Right atrium auricular region (tissue), 2 donors: ENCODE data around the gene GLB1L3. TPM values are rescaled to one million over a fixed set of nuclear protein-coding genes. Genes with fewer than 3 reads are reported as not detected.

ENCODE experiments used
- DNase-seq: peaks from one replicate; pipeline ENCODE4 v3.0.0-alpha.2; 2019; ENCODE audit warnings: low spot score
- H3K27ac ChIP-seq, 2 donors: fragments of 200-600 bp; sonication (generic); 1 replicate in 1 of 2; 2 replicates in 1 of 2; pipeline ENCODE4 v1.5.1; 2016 to 2019
- H3K27me3 ChIP-seq, 2 donors: fragments of 200-600 bp; sonication (generic); one replicate each; pipeline versions ENCODE4 v1.5.1 to v1.6.0; 2017 to 2019
- H3K36me3 ChIP-seq: fragments of 200-600 bp; sonication (generic); one replicate; pipeline ENCODE4 v1.5.1; 2016
- H3K4me1 ChIP-seq, 2 donors: fragments of 200-600 bp; sonication (generic); one replicate each; pipeline versions ENCODE4 v1.5.1 to v1.6.0; 2017 to 2019
- H3K4me3 ChIP-seq, 2 donors: fragments of 200-600 bp; sonication (generic); 1 replicate in 1 of 2; 2 replicates in 1 of 2; pipeline ENCODE4 v1.5.1; 2017 to 2019; ENCODE audit warnings: mild to moderate bottlenecking in 1 of 2, moderate library complexity in 1 of 2
- H3K9me3 ChIP-seq, 2 donors: fragments of 200-600 bp; sonication (generic); one replicate each; pipeline ENCODE4 v1.5.1; 2019
- CTCF ChIP-seq, 2 donors: fragments of 200-600 bp; sonication (generic); IDR thresholded peaks; one replicate each; pipeline ENCODE4 v1.5.1; 2019; ENCODE audit warnings: antibody characterized with exemption in 2 of 2
- total RNA-seq, 2 donors: library from RNA; depleted of rRNA; stranded (reverse); fragments of >200 nt; gene quantifications; one replicate each; pipeline ENCODE4 v1.1.0, GENCODE V29; 2016

Gene GLB1L3
- total RNA-seq, 2 donors from 2014 or later, result not detected

GRCh38 chr11:134331354-134332188 lies 55.4 kb downstream of the GLB1L3 start, which contains the start of gene GLB1L2:
GLB1L2 (plus strand) TSS chr11:134331988; CDS start chr11:134332062, 74 bp downstream.
- no peak for TF ChIP-seq CTCF (IDR thresholded peaks at IDR 0.05)
- no peak for DNase-seq
- H3K27me3 ChIP-seq, result peaks cover 0 to 5% of the 10 kb centered on the region in 2 donors
- no peaks in the 10 kb centered on the region for H3K9me3 ChIP-seq
- no peak within 1 kb of the TSS for H3K27ac ChIP-seq
- peak within 1 kb of the TSS; percentile 39 to 54 for H3K4me3 ChIP-seq
- no peaks in the 10 kb centered on the region for H3K36me3 ChIP-seq
- peaks cover 0 to 11% of the 10 kb centered on the region in 2 donors for H3K4me1 ChIP-seq

- no peak for DNase-seq
- peaks cover 0 to 5% of the 10 kb centered on the region in 2 donors for H3K27me3 ChIP-seq
Observed at GRCh38 chr11:134332189-134332631, 56.0 kb downstream of the GLB1L3 start.

GRCh38 chr11:134332782-134333181 lies 56.6 kb downstream of the GLB1L3 start:
- no peak for TF ChIP-seq CTCF (IDR thresholded peaks at IDR 0.05)
- no peaks in the 10 kb centered on the region for H3K36me3 ChIP-seq
- no peak overlapping the region for H3K4me3 ChIP-seq
- peaks cover 0 to 5% of the 10 kb centered on the region in 2 donors for H3K27me3 ChIP-seq
- no peak for DNase-seq
- H3K4me1 ChIP-seq, result peaks cover 0 to 11% of the 10 kb centered on the region in 2 donors
- H3K27ac ChIP-seq, result no peak overlapping the region
- no peaks in the 10 kb centered on the region for H3K9me3 ChIP-seq

More at GRCh38 chr11:134332189-134332631, 56.0 kb downstream of the GLB1L3 start:
- H3K36me3 ChIP-seq, result no peaks in the 10 kb centered on the region
- peak overlapping the region; percentile 39 to 54 for H3K4me3 ChIP-seq
- TF ChIP-seq CTCF (IDR thresholded peaks at IDR 0.05), result no peak
- H3K9me3 ChIP-seq, result no peaks in the 10 kb centered on the region
- H3K4me1 ChIP-seq, result peaks cover 0 to 11% of the 10 kb centered on the region in 2 donors
- H3K27ac ChIP-seq, result no peak overlapping the region

- Histone ChIP-seq H3K4me1 (peaks cover 0 to 11% of the 10 kb centered on the region in 2 donors), H3K4me3 (no peak overlapping the region), H3K27ac (no peak overlapping the region), H3K27me3 (peaks cover 0 to 5% of the 10 kb centered on the region in 2 donors), H3K9me3 (no peaks in the 10 kb centered on the region), H3K36me3 (no peaks in the 10 kb centered on the region)
- TF ChIP-seq CTCF (IDR thresholded peaks at IDR 0.05), result no peak
- DNase-seq, result no peak
Observed at GRCh38 chr11:134333312-134333711, 57.1 kb downstream of the GLB1L3 start.

GRCh38 chr11:134333946-134334345 lies 57.8 kb downstream of the GLB1L3 start:
- no peak for DNase-seq
- Histone ChIP-seq H3K9me3 (no peaks in the 10 kb centered on the region), H3K27ac (no peak overlapping the region), H3K27me3 (peaks cover 0 to 5% of the 10 kb centered on the region in 2 donors), H3K36me3 (no peaks in the 10 kb centered on the region), H3K4me1 (peaks cover 0 to 11% of the 10 kb centered on the region in 2 donors), H3K4me3 (no peak overlapping the region)
- no peak for TF ChIP-seq CTCF (IDR thresholded peaks at IDR 0.05)
